Cortex of kidney (tissue), 1 donor: ENCODE results near the gene MUC5AC.
"Not testable (repeated sequence)": the region's sequence is repeated elsewhere in the genome, so short reads cannot be mapped to it uniquely, and the experiment has no call there.

Source experiments
- DNase-seq: peaks from one replicate; lab custom pipeline; 2025; lab: John Stamatoyannopoulos, UW

Gene MUC5AC

DNA sequence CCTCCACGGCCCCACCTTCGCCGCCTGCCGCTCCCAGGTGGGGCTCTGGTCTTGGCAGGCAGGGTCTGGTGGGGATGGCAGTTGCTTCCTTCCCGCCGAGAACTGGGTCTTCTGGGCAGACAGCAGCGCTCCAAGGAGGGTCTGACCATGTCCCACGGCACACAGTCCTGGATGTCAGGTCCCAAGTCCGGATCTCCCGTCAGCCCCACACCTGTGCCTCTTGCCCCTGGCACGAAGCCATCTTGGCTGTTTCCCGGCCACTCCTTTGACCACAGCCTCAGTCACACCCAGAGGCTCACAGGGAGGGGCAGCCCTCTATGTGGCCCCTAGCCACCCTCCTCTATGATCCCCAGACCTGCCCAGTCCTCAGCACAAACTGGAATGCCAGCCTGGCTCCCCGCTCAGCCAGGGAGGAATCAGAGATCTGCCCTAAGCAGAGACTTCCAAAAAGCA is 79.4 kb downstream of the MUC5AC start:
- no peak for DNase-seq

DNA sequence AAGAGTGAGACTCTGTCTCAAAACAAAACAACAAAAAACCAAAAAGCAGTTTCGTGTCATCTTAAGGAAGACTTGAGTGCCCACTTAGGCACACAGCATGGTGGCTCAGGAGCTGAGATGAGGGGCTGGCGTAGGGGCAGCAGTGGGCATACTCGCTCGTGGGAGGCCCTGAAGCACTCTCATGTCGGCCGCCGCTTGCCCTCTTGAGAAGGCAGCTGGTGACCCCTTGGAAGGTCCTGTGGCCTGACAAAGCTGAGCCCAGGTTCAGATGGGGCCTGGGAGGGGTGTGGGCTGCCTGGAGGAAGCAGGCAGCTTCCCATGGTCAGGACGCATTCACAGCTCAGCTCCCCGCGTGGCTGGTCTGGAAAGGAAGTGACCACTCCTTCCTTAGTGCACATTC is 80.1 kb downstream of the MUC5AC start:
- no peak for DNase-seq

DNA sequence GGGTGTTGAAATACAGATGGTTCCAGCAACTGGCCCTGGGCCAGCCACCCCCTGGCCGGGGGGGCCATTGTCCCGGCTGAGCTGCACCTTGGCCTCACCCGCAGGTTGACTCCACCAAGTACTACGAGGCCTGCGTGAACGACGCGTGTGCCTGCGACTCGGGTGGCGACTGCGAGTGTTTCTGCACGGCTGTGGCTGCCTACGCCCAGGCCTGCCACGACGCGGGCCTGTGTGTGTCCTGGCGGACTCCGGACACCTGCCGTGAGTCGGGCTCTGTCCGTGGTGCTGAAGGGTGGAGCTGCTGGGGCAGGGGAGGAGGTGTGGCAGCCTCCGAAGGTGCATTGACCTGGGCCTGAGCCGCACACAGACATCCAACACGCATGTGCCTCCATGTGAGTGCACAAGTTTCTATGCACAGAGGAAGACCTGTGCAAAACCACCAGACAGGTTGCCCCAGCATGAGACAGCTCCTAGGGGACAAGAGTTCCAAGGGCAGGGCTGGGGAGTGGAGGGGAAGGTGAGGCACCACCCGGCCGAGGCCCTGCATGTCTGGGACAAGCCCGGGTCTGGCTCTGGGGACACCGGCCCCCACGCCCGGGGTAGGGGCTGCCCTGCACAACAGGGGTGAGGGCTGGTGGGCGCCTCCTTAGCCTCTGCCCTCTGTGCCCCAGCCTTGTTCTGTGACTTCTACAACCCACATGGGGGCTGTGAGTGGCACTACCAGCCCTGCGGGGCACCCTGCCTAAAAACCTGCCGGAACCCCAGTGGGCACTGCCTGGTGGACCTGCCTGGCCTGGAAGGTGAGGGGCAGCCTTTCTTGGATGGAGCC is 81.2 kb downstream of the MUC5AC start:
- no peak for DNase-seq

DNA sequence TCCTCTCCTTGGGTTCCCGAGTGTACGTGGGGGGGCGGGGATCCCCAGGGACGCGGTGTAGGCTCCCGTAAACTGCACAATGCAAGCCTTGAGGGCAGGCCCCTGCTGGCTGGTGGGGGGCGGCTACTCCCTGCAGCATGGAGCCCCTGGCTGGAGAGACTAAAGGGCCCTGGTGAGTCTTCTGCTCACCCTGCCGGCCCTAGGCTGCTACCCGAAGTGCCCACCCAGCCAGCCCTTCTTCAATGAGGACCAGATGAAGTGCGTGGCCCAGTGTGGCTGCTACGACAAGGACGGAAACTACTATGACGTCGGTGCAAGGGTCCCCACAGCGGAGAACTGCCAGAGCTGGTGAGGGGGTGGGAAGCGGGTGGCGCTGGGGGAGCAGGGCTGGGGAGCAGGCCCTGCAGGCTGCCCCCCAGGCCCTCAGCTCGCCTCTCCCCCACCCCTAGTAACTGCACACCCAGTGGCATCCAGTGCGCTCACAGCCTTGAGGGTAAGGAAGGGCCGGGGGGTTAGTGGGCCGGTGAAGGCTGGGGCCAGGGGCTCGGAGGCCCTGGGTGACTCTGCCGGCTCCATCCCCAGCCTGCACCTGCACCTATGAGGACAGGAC is 81.9 kb downstream of the MUC5AC start:
- DNase-seq, result no peak

DNA sequence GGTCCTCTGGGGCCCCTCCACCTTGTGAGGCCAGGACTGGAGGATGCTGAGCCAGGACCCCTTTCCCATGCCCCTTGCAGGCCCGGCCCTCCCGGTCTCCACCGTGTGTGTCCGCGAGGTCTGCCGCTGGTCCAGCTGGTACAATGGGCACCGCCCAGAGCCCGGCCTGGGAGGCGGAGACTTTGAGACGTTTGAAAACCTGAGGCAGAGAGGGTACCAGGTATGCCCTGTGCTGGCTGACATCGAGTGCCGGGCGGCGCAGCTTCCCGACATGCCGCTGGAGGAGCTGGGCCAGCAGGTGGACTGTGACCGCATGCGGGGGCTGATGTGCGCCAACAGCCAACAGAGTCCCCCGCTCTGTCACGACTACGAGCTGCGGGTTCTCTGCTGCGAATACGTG is 83.0 kb downstream of the MUC5AC start:
- no peak for DNase-seq

DNA sequence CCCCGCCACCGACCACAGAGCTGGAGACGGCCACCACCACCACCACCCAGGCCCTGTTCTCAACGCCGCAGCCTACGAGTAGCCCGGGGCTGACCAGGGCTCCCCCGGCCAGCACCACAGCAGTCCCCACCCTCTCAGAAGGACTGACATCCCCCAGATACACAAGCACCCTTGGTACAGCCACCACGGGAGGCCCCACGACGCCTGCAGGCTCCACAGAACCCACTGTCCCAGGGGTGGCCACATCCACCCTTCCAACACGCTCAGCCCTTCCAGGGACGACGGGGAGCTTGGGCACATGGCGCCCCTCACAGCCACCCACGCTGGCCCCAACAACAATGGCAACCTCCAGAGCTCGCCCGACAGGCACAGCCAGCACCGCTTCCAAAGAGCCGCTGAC is 84.0 kb downstream of the MUC5AC start:
- DNase-seq, result no peak

DNA sequence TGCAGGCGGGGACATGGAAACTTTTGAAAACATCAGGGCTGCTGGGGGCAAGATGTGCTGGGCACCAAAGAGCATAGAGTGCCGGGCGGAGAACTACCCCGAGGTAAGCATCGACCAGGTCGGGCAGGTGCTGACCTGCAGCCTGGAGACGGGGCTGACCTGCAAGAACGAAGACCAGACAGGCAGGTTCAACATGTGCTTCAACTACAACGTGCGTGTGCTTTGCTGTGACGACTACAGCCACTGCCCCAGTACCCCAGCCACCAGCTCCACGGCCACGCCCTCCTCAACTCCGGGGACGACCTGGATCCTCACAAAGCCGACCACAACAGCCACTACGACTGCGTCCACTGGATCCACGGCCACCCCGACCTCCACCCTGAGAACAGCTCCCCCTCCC is 84.5 kb downstream of the MUC5AC start:
- DNase-seq, result no peak

DNA sequence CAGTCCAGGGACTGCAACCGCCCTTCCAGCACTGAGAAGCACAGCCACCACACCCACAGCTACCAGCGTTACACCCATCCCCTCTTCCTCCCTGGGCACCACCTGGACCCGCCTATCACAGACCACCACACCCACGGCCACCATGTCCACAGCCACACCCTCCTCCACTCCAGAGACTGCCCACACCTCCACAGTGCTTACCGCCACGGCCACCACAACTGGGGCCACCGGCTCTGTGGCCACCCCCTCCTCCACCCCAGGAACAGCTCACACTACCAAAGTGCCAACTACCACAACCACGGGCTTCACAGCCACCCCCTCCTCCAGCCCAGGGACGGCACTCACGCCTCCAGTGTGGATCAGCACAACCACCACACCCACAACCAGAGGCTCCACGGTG is 85.0 kb downstream of the MUC5AC start:
- DNase-seq, result not testable (repeated sequence)

DNA sequence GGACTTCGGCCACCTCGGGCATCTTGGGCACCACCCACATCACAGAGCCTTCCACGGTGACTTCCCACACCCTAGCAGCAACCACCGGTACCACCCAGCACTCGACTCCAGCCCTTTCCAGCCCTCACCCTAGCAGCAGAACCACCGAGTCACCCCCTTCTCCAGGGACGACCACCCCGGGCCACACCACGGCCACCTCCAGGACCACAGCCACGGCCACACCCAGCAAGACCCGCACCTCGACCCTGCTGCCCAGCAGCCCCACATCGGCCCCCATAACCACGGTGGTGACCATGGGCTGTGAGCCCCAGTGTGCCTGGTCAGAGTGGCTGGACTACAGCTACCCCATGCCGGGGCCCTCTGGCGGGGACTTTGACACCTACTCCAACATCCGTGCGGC is 85.8 kb downstream of the MUC5AC start:
- not testable (repeated sequence) for DNase-seq

DNA sequence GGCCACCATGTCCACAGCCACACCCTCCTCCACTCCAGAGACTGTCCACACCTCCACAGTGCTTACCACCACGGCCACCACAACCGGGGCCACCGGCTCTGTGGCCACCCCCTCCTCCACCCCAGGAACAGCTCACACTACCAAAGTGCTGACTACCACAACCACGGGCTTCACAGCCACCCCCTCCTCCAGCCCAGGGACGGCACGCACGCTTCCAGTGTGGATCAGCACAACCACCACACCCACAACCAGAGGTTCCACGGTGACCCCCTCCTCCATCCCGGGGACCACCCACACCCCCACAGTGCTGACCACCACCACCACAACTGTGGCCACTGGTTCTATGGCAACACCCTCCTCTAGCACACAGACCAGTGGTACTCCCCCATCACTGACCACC is 86.8 kb downstream of the MUC5AC start:
- not testable (repeated sequence) for DNase-seq

DNA sequence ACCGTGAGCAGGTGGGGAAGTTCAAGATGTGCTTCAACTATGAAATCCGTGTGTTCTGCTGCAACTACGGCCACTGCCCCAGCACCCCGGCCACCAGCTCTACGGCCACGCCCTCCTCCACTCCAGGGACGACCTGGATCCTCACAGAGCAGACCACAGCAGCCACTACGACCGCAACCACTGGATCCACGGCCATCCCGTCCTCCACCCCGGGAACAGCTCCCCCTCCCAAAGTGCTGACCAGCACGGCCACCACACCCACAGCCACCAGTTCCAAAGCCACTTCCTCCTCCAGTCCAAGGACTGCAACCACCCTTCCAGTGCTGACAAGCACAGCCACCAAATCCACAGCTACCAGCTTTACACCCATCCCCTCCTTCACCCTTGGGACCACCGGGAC is 88.0 kb downstream of the MUC5AC start:
- DNase-seq, result not testable (repeated sequence)

DNA sequence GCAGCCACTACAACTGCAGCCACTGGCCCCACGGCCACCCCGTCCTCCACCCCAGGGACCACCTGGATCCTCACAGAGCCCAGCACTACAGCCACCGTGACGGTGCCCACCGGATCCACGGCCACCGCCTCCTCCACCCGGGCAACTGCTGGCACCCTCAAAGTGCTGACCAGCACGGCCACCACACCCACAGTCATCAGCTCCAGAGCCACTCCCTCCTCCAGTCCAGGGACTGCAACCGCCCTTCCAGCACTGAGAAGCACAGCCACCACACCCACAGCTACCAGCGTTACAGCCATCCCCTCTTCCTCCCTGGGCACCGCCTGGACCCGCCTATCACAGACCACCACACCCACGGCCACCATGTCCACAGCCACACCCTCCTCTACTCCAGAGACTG is 88.5 kb downstream of the MUC5AC start:
- DNase-seq, result not testable (repeated sequence)

DNA sequence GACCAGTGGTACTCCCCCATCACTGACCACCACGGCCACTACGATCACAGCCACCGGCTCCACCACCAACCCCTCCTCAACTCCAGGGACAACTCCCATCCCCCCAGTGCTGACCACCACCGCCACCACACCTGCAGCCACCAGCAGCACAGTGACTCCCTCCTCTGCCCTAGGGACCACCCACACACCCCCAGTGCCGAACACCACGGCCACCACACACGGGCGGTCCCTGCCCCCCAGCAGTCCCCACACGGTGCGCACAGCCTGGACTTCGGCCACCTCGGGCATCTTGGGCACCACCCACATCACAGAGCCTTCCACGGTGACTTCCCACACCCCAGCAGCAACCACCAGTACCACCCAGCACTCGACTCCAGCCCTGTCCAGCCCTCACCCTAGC is 89.3 kb downstream of the MUC5AC start:
- not testable (repeated sequence) for DNase-seq

DNA sequence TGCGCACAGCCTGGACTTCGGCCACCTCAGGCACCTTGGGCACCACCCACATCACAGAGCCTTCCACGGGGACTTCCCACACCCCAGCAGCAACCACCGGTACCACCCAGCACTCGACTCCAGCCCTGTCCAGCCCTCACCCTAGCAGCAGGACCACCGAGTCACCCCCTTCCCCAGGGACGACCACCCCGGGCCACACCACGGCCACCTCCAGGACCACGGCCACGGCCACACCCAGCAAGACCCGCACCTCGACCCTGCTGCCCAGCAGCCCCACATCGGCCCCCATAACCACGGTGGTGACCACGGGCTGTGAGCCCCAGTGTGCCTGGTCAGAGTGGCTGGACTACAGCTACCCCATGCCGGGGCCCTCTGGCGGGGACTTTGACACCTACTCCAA is 91.2 kb downstream of the MUC5AC start:
- DNase-seq, result not testable (repeated sequence)

DNA sequence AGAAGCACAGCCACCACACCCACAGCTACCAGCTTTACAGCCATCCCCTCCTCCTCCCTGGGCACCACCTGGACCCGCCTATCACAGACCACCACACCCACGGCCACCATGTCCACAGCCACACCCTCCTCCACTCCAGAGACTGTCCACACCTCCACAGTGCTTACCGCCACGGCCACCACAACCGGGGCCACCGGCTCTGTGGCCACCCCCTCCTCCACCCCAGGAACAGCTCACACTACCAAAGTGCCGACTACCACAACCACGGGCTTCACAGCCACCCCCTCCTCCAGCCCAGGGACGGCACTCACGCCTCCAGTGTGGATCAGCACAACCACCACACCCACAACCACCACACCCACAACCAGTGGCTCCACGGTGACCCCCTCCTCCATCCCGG is 92.7 kb downstream of the MUC5AC start:
- DNase-seq, result not testable (repeated sequence)
